CD4-positive, alpha-beta T cell treated with Interleukin-6 for 4 hours (primary cell): ENCODE data around the gene DMPK.

Experiments used
- DNase-seq: peaks from one replicate; pipeline ENCODE4 v3.0.0-alpha.2; 2020; ENCODE audit warnings: mixed read lengths

Gene DMPK

DNA sequence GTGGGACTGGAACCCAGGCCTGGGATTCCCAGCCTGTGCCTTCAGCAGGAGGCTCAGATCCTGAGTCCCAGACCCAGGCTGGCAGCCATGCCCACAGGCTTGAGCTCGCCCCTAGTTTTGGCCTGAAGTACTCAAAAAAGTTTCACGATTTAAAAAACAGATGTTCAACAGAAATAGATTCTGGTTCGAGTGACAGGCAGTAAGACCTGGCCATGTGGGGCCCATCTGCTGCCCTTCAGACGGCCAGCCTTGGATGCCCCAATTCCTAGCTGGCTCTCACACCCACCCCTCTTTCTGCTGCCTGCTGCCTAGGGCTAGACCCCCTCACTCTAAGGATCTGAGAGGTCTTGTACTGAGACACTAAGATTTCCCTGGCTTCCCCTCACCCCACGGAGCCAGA lies 2.8 kb upstream of the DMPK start:
- DNase-seq = no peak

GRCh38 chr19:45784096-45784495 lies 1.8 kb upstream of the DMPK start:
- no peak for DNase-seq

- no peak for DNase-seq
Observed at GRCh38 chr19:45782820-45783785, 813 bp upstream of the DMPK start.

GRCh38 chr19:45781214-45782161 lies 802 bp downstream of the DMPK start:
- DNase-seq = no peak

- no peak for DNase-seq
Observed at GRCh38 chr19:45780448-45781213, 1.7 kb downstream of the DMPK start.

DNA sequence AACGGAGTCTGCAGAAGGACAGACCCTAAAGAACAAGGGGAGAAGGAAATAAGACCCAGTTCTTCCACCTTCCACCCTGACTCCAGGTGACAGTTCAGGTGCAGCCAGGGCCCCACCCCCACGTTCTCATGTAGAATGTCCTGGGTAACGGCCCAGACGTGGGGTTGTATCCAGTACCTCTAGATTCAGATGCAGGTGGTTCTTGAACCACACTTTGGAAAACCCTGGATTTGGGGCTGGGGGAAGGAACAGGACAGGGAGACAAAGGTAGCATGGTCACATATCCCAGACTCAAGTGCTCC lies 2.2 kb downstream of the DMPK start:
- DNase-seq = no peak

GRCh38 chr19:45779231-45780145 lies 2.8 kb downstream of the DMPK start:
- DNase-seq = peak; percentile 77

- no peak for DNase-seq
Observed at GRCh38 chr19:45778010-45778661, 4.2 kb downstream of the DMPK start.

GRCh38 chr19:45777395-45777961 lies 4.8 kb downstream of the DMPK start:
- no peak for DNase-seq

- DNase-seq = no peak
Observed at GRCh38 chr19:45774765-45775164, 7.5 kb downstream of the DMPK start.

DNA sequence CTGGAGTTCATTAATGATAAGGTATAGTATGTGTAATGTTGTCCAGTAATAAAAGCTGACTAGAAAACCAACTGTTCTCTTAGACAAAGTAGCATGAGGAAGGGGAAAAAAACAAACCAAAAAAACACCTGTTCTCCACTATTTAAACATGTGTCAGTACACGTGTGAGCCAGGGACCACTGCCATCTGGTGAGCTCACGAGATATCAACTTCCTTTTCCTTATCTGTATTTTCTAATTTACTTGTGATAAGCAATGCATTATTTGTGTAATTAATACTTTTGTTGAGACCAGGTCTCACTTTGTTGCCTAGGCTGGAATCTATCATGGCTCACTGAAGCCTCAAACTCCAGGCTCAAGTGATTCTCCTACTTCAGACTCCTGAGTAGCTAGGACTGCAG lies 8.9 kb downstream of the DMPK start:
- no peak for DNase-seq

DNA sequence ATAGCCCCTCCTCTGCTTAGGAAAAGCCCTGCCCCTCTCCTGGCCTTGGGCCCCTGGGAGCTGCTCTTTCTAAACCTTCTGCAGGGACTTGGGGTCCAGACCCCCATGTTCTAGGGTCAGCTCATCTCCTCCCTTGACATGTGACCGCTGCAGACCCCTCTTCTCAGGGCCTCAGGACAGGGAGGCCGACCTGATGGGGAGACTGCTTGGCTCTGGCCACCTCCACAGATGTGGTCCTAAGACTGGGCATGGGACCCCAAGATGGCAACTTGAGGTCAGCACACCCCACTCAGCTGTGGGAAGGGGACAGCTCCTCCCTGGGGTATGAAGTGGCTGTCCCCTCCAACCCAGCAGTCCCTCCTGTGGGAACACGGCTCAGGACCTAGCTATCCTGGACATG lies 9.4 kb downstream of the DMPK start:
- no peak for DNase-seq

DNA sequence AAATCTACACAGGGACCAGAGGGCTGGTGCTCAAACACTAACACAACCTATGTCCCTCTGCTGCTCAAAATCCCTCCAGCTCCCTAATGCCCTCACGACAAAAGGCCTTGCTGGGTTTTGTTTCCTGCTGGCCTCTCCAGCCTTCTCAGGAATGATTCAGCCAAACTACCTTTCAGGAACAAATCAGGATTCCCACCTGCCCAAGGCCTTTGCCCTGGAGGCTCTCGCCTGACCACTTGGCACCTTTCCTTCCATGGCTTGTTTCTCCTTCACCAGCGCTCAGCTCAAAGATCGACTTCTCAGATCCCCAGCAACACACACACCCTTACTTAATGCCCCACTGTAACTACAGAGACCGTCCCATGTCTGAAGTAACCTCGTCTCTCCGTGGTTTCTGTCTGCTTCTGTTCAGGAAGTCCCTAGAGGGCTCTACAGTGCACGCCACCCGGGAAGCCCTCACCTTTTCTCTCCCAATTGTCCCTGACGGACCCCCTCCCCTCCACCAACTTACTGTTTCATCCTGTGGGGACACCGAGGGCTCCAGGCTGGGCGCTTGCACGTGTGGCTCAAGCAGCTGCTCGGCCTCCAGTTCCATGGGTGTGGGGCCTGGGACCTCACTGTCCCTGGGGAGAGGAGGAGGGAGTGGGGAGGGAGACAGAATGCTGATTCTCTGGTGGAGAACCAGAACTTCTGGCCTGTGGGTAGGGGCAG lies 10.0 kb downstream of the DMPK start:
- no peak for DNase-seq

- no peak for DNase-seq
Observed at GRCh38 chr19:45771311-45771933, 10.9 kb downstream of the DMPK start.

DNA sequence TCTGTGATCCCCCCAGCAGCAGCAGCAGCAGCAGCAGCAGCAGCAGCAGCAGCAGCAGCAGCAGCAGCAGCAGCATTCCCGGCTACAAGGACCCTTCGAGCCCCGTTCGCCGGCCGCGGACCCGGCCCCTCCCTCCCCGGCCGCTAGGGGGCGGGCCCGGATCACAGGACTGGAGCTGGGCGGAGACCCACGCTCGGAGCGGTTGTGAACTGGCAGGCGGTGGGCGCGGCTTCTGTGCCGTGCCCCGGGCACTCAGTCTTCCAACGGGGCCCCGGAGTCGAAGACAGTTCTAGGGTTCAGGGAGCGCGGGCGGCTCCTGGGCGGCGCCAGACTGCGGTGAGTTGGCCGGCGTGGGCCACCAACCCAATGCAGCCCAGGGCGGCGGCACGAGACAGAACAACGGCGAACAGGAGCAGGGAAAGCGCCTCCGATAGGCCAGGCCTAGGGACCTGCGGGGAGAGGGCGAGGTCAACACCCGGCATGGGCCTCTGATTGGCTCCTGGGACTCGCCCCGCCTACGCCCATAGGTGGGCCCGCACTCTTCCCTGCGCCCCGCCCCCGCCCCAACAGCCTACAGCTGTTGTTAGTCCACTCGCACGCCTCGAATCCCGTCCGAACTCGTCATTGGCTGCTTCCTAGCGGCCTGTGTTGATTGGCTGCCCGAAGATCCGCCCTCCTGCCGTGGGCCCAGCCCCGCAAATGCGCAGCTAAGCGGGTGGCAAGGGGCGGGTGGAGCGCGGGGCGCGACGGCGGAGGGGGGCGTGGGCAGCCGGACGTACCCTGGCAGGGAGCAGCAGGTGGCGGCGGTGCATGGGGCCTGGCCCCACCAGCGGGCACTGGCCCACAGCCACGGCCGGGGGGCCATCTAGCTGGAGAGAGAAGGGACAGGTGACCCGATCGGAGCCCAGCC lies 11.8 kb downstream of the DMPK start:
- peak; percentile 92 for DNase-seq

- no peak for DNase-seq
Observed at GRCh38 chr19:45769821-45770191, 12.5 kb downstream of the DMPK start.

DNA sequence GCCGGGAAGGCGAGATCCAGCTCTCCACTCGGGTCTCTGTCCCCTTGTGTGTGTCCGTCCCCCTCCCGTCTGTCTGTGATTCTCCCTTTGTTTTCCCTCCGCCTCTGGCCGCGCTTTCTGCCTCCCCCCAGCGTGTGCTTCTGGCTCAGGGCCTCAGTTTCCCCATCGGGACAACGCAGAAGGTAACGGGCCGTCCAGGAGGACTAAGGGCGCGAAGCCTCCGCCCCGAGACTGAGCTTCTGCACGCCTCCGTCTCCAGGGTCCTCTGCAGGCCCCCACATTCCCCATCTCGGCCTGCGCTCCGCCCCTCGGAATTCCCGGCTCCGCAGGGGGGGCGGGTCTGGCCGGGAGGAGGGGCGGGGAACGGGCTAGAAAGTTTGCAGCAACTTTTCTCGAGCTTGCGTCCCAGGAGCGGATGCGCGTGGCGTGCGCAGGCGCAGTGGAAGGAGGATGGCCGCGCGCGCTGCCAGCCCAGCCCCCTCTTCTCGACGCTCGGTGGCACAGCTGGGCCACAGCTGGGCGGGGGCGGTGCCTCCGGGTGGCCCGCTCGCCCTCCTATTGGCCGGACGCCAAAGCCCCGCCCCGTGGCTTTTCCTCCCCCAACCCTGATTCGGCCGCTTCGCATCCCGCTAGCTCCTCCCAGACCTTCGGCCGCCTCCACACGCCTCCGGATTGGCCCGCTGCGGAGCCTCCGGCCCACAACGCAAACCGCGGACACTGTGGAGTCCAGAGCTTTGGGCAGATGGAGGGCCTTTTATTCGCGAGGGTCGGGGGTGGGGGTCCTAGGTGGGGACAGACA lies 13.1 kb downstream of the DMPK start, which contains the start of gene SIX5:
SIX5 (minus strand) TSS at position 269 of the 799 bp plus-strand sequence. CDS start 408 bp downstream, outside the sequence.
- peak; percentile 94 for DNase-seq

DNA sequence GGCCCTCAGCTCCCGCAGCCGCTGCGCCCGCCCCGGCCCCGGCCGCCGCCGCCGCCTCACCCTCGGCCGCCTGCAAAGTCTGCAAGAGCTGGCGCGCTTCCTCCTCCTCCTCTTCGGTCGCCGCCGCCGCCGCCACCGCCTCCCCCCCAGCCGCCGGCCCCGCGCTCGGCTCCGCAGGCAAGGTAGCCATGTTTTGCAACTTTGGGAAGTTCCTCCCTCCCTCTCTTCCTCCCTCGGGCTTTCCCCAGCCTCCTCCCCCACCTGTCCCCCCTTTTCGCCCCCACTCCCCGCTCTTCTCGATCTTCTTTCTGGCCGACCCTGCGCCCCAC lies 13.7 kb downstream of the DMPK start:
- peak; percentile 49 for DNase-seq
